ENCODE results near the gene SLF2.
"Not testable (repeated sequence)": the region's sequence is repeated elsewhere in the genome, so short reads cannot be mapped to it uniquely, and the experiment has no call there.

SLF2 gene

DNA sequence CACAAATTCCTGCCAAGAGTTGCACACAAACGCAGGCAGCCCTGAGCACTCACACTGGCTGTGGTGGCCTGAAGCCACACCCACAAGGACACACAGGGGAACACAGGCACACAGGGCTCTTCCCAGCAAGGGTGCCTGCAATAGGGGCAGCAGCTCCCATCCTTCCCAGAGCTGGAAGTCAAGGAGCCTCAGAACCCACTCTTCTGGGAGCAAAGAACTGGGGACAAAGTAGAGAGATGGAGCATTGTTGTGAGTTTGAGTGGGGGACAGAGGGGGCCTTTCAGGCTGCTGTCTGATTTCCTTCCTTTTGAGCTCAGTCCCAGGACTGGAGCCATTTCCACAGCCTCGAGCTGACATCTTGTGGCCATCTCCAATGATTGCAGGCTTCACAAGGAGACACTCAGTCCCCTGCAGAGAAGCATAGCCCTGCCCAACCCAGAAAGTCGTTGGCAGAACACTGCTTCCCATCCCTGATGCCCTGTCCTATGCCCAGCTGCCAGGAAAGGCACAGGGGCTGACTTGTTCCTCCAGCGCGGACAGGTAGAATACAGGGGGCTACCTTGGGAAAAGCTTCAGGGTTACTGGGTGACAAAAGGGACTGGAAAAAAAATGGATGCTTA lies 34.4 kb upstream of the SLF2 start:
- DNase-seq: no peak

DNA sequence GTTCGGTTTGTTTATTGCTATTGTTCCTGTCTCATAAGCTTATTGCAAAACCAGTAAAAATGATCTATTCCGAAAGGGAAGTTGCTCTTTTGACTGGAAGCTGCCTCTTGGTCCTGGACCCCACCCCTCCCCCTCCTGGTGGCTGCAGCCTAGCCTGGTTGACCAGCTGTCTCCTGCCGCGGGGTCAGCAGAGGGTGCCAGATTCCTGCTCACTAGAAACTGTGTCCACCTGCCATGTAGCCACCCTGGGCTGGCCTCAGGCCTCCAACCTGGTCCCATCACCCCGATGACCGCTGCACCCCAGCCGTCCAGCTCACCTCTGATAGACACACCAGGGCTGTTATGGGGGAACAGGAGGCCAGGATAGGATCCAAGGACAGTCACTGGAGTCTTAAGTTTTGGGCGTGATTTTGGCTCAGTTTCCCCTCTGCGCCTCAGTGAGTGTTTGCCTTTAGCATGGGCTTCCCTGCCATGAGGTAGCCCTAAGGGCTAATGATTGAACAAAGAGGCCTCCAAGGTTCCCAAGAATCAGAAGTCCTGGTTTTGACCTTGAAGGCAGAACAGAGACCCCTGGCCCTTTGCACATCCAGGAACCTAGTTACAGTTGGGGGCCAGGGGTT lies 32.9 kb upstream of the SLF2 start:
- DNase-seq: no peak

DNA sequence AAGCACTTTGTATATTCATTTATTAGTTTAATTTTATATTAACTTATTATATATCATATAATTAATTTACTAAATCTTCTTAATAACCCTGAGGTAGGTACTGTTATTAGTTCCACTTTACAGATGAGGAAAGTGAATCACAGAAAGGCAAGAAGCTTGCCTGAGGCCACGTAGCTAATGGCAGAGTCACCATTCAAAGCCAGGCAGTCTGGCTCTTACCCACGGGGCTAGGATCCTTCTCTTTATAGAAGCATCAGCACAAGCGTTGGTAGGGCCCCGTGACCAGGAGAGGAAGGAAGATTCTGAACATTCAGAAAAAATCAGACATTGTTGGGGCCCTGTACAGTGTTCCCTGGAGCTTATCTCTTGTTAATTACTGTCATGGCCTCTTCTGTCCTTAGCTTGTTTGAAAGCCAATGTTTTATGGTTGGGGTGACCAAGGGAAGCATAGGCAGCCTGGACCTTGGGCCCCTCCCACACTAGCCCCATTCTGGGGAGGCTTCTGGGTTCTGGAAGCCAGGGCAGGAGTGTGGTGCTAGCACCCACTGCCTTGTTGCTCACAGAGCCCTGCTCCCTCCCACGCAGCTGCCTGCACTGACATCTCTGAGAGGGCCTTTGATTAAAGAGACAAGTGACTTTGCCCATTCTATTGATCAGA lies 31.1 kb upstream of the SLF2 start:
- no peak for DNase-seq

DNA sequence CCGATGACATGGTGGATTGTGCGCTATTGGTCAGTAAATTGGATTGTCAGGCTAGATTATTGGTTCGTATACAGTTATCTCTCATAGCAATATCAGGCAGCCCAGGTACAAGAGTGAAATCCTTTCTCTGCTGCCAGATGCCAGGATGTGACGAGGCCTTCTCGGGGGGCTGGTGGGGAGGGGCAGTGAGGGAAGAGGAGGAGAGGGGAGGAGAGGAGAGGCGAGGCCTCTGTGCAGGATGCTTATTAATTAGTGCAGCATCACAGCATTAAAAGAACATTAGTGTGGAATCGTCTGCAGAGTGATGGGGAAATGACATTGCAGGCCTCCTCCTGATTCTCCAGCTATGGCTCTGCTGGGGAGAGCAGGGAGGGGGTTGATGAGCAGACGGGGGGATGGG lies 30.5 kb upstream of the SLF2 start:
- DNase-seq: no peak

DNA sequence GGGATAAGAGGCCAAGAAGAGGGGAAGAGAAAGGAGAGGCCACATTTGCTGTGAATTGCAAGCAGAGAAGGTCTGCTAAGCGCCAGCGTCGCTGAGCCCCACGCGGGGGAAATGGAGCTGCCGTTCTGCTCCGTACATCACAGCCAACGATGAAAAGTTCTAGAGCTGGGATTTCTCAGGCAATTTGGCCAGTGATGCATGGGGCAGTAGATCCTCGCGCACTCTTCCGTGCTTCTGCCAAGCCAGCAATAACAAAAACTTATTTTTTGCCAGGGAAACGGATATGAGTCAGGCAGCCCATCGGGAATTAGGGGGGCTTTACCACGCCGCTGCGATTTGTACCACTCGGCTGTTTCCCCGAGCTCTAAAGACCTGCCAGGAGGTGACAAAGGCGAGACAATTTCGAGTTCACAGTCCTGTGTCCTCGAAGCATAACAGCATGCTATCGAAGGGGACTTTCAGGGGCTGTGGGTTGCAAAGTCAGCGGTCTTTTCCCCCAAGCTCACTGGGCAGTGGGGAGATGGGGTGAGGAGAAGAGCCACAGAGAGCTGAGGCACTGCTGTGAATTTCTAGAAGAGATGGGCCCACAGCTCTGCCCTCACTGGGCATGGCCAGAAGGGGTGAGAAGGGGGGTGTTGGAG lies 30.0 kb upstream of the SLF2 start:
- DNase-seq: no peak

DNA sequence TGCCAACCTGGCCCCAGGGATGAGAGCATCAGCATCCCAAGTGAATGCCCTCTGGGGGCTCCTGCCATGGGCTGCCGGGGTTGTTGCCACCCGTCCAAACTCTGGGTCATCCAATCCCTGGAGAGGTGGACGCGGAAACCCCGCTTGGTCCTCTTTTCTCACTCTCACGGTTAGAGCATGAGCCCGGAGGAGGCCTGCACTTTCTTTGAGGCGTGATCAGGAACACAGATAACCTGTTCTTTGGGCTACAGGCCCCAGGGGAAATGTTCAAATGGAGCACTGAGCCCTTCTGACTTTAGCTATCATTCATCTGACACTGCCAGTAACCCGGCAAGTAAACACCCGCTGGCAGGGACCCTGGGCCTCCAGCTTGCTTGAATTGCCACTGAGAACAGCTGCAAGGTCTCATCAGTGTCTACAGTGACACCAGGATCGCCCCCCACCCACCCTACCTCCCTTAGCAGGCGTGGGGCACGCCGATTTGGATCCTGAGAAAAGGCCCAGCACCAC lies 29.4 kb upstream of the SLF2 start:
- no peak for DNase-seq

DNA sequence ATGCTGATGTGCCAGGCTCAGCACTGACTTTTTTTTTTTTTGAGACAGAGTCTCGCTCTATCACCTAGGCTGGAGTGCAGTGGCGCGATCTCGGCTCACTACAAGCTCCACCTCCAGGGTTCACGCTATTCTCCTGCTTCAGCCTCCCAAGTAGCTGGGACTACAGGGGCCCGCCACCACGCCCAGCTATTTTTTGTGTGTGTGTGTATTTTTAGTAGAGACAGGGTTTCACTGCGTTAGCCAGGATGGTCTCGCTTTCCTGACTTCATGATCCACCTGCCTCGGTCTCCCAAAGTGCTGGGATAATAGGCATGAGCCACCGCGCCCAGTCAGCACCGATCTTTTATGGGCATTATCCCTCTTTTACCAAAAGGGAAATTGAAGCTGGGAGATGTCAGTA lies 27.2 kb upstream of the SLF2 start:
- not testable (repeated sequence) for DNase-seq

DNA sequence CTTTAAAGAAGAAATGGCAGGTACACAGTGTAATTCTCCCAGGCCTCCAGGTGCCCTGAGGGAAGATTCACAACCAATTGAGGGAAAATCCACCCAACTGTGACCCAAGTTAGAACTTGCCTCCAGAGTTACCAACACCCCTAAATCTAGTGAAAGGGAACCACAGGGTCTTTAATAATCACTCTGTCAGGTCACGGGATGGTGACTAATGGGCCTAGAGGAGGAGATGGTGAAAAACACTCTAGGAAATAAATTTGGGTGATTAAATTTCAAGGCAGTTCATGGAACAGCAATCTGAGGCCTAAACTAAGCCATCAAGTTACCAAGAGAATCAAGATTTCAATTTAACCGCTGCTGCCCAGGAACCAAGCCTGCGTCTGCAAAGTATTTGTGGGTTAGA lies 26.7 kb upstream of the SLF2 start:
- no peak for DNase-seq

DNA sequence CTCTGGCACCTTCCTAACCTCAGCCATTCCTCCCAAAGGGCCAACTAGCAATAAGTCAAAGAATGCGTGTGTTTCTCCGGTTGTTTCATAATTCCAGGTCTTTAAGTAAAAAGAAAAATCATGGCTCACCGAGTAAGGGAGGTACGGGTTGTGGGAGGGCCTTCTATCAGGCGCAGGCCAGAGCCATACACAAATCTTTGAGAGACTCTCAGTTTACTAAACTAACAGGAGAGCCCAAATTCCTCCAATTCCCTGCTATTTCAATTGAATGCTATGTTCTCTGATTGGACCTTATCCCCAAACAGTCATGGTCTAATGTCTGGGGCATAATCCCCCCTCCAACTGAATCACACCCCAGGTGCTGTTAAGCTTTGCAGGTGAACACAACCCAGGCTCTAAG lies 26.2 kb upstream of the SLF2 start:
- no peak for DNase-seq

DNA sequence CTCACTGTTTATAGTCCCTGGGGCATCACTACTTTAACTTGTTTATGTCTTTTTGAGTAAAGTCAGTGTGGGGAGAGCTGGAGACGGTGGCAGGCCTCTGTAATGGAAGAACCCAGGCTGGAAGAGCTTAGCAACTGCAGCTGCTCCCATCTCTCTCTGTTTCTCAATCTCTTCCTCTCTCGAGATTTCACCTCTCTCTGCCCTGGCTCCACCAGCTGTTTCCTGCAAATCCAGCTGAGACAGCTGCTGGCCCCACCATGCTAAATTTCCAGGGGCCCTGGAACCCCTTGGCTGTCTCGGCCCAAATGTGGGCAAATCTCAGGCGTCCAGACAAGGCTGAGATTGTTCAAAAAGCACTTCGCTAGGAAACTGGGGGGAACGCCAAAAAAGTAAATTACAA lies 25.8 kb upstream of the SLF2 start:
- DNase-seq: no peak

DNA sequence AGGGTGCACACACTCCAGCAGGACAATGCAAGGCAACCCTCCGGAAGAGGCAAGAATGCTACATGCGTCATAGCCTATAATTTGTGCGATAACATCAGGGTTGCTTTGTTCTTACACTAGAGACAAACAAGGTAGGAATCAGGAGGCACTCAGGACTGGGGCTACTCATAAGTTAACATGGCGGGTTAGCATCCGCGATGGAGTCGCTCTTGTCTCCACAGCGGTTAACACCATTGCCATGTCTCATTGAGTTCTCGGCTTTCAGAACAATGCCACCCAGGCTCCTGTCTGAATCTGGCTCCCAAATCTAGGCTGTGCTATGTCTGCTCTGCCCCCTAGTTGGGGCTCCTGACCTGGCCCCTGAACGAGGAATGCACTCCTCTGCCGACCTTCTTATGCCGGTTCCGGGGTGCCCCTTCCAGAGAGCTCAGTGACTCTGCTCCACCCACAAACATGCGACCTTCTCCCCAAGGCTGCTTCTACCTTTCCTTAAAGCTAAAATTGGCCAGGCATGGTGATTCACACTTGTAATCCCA lies 24.9 kb upstream of the SLF2 start:
- DNase-seq: no peak

DNA sequence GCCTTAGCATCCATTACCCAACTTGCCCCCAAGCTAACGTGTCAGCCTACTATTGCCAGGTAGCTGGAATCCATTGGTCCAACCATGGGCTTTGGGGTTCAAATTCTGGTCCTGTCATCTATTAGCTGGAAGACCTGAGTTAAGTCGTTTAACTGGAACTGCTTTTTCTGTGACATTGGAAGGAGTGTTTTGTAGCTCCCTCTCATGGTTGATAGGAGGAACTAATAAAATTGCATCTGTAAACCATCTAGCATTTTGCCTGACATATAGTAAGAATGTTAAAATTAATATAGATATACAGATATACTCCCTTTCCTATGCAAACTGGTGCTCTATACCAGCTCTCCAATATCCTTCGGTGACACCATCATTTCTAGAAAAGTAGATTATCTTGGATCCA lies 23.8 kb upstream of the SLF2 start:
- DNase-seq: no peak

DNA sequence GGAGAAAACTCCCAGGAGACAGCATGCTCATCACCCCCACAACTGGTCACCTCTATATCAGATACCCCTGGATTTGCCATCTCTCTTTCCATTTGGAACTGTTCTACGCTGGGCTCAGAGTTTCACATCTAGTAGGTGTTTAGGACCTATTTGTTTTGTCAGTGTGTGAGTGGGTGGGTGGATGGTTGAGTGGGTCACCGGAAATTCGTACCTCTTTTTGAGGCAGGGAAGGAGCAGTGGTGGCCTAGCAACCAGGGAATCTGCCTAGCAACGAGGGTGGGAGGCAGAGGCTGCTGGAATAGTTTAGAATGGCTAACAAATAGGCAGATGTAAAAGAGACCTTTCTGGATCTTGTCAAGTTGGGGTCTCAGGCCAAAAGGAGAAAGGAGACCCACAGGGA lies 23.2 kb upstream of the SLF2 start:
- no peak for DNase-seq

DNA sequence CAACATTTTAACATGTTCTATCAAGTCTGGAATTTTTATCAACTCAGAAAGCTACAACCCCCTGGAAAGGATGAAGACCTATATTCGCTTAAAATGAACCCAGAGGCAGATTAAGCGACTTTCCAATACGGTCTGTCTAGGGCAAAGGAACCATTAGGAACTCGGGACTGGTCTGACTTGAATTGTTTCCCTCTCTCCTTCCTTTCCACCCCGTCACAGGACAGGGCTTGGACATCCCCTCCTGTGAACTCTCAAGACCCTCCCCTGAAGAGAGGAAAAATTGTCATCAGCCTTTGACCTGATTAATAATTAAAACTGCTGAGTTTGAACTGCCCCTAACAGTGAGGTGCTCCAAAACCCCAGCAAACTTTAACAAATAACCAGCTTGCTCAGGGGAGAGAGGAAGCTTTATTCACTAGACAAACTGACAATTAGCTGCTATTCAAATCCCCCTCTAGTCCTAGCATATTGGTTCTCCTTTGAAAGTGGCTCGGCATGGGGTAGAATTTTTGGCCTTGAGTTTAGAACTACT lies 22.6 kb upstream of the SLF2 start:
- no peak for DNase-seq

DNA sequence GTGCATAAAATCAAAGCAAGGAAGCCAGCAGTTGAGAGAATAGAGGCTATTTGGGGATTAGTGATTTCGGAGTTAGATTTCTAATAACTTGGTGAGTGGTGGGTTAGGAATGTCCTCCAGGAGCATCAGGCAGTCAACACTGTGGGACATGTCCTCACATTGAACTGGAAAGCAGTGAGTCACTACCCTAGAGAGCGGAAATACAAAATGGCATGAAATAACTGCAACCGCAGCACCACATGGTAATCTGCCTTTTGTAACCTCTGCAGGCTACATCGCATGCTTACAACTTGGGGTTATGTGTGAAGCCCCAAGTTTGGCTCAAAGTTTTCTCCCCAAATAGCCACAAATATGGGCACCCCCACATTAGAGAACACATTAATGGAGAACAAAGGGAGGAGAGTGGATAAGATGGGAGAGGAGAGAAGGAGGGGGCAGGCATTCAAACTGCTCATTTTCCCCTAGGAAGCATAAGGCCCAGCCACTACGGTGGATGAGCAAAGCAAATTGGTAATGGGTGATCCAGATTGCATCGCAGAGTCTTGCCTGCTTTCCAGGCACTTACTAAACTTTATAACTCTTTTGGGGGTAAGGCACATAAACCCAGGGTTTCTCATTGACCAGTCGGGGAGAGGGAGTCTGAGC lies 22.0 kb upstream of the SLF2 start:
- DNase-seq: no peak

DNA sequence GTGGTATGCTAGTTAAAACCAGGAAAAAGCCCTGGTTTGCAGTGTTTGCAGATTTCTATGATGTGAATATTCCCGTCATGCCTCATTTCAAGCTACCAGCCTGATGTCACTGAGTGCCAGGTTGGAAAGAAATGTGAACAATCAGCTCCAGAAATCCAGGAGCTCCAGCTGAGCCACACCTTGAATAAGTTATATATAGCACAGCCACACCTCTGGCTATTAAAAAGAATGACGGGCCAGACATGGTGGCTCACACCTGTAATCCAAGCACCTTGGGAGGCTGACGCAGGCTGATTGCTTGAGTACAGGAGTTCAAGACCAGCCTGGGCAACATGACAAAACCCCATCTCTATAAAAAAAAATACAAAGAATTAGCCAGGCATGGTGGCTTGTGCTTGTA lies 18.7 kb upstream of the SLF2 start:
- DNase-seq: no peak

DNA sequence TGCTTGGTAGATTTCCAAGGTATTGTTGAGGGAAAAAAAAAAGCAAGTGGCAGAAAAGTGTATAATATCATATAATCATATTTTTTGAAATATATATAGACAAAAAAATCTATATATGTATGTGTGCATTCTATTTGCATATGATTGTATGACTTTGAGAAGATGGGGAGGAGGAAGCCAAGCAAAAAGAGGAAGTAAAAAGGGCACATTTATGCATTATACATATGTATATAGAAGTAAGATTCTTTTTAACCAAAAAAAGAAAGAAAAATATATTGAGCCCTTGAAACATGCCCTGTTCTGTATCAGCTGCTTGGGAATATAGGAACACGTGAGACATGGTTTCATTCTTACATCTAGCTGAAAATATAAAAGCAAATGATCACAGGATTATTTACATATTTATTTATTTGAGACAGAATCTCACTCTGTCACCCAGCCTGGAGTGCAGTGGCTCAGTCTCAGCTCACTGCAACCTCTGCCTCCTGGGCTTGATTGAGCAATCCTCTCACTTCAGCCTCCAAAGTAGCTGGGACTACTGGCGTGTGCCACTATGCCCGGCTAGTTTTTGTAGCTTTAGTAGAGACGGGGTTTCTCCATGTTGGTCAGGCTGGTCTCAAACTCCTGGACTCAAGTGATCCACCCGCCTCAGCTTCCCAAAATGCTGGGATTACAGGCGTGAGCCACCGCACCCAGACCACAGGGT lies 18.0 kb upstream of the SLF2 start:
- DNase-seq: no peak

DNA sequence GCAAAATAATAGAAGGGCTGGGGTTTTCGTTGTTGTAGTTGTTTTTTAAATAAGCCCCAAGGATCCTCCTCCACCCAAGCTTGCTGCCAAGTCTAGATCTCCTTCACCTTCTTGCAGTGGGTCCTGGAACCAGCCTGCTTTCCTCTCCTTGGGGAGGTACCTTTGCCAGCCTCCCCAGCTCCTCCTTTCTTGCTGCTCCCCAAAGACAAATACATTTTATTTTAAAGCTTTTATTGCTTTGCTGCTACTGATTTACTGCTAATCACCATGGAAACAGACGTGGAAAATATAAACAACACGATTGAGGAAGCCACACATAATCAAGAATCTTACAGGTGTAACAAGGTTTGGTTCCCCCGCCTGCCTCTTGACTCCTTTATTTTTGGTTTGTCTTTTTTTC lies 17.4 kb upstream of the SLF2 start:
- DNase-seq: no peak

DNA sequence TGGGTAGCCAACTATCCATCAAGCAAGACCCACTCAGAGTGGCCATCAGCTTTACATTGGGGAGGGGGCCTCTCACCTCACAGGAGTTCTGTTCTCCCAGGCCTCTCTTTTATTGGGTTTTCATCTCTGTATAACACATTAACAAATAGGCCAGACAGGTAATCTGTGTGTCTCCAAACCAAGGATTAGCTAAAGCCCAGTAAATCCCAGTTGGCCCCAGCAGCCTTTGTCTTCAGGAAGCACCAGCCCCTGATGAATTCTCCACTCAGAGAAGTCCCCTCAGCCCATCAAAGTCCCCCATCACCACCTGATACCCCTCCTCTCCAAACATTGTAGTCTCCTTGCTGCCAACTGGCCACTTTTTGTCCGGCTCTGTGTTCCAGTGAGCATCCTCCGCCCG lies 16.9 kb upstream of the SLF2 start:
- no peak for DNase-seq

DNA sequence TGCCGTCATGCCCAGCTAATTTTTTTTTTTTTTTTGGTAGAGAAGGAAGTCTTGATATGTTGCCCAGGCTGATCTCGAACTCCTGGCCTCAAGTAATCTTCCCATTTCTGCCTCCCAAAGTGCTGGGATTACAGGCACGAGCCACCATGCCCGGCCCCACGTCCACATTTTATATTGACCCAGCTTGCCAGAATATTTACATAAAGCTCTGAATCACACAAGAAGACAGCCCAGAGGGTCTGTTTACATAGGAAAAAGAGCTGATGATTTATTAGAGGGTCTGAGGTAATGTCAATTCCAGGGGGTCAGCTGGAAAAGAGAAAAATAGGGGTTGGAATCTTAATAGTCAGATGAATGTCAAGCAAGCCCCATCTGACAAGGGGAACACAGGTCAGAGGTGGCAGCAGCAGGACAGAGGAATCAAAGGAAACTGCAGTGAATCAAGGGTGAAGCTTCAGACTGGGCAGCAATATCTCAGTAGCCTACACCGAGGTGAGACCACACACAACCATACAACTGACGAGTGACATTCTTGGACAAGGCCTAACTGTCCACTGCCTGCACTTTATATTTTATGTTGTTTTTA lies 15.8 kb upstream of the SLF2 start:
- no peak for DNase-seq

DNA sequence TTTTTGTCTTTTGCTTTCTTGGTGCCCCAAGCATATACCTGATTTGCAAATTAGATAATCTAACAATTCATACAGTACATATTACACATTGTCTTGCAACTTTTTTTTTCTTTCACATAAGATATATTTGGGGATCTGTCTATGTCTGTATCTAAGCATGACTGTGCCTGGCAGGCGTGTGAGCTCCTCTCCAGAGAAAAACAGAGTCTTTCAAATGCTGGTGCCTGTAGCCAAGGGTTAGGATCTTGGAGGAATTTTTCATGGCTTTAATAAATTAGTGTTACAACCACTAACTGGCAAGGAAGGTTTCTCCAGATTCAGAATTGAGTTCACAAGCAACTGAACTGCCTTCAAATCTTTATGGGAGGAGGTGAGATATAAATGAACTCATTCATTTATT lies 14.8 kb upstream of the SLF2 start:
- no peak for DNase-seq

DNA sequence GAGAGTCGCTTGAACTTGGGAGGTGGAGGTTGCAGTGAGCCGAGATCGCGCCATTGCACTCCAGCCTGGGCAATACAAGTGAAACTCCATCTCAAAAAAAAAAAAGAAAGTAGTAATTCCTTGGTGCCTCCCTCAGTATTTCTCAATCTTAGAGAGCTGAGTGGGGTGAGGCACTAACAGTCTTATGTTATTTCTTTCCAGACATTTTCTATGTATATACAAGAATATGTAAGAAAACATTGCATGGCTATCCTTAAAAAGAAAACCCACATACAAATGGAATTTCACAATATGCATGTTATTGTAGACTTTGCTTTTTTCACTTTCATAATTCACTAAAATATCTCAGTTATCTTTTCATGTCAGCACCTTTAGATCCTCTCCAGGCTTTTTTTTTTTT lies 13.6 kb upstream of the SLF2 start:
- DNase-seq: no peak

All from activated CD4-positive, alpha-beta T cell treated with anti-CD3 and anti-CD28 coated beads for 4 hours (primary cell).